Stromal cell of bone marrow (primary cell): Measurements from ENCODE around the gene NRP2.
A peak's percentile ranks its signal among the peaks of the same experiment; 100 is the strongest.

Experiments used
- DNase-seq: peaks from one replicate; pipeline ENCODE4 v3.0.0-alpha.2; 2012; ENCODE audit warnings: low read depth

NRP2 gene

DNA sequence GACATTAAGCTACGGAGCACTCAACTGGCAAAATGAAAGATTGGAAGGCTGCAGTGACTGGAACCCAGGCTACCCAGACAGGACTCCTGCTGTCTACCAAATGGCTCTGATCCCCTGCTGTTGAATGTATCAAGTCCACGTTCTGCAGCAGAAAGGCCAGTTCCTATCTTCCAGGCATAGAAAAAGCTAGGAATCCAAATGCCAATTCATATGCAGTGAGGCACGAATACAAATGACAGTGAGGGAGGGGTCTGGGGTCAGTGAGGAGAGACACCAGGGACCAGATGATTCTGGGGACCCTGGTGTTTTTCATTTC lies 5.3 kb downstream of the NRP2 start:
- no peak for DNase-seq

DNA sequence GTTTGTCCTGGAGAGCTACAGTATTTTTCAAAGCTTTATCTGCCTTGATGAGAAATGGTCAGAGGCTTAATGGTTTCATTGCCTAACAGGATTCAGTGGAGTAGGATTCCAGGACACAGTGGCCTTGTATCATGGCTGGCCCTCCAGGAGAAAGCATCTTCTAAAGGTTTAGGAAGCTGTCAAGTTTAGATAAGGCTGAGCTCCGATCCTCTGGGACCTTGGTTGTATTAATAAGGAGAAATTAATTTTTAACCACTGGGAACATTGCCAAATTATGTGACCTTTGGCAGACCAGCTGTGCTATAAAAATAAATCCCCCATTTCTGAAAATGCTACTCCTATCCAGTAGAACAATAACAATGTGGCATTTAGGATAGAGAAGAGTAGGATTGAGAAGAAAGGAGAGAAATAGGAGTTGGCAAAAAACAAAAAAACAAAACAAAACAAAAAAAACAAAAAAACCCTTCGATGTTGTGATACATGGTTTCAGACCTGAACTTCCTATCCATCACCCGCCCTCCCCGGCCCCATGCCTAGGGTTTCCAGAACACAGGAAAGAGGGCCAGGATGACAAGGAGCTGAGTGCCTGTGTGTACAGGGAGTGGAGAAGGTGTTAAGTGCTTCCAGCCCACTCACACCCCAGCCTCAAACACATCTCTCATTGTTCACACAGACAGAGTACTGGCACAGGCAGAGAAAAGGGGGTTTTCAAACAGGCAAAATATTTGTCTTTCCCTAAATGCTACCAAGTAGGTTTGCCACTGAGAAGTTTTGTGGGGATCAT lies 6.3 kb downstream of the NRP2 start:
- no peak for DNase-seq

DNA sequence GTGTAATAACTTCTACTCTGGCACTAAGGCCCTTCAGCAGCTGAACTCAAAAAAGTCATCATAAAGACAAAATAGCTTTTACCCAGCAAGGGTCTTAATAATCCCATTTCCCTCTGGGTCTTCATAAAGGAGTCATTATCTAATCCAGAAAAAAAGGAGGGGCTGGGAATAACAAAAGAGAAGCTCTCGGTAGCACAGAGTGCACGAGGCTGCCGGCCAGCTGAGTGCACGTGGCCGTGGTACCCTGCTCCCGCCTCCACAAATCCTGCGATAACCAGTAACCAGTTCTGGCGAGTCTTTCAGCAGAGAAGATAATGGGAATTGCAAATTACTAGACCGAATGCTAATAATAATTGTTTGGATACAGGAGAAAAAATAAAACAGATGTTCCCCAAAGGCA lies 7.5 kb downstream of the NRP2 start:
- no peak for DNase-seq

DNA sequence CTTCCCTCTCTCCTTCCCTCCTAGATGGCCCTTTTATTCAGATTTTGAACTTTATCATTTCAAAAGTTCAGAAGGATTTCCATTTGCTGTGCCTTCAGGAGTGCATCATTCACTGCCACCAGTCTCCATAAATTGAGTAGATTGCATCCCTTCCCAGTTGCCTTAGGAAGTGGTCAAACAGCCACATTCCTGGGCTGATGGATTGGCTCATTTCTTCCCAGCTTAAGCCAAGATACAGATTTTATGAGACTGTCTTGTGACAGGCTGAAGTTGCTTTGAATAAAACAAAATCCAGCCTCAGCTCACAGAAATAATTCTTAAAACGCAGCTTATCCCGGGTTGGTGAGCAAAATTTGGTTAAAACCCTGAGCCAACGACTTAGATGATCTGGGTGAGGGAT lies 9.8 kb downstream of the NRP2 start:
- peak; percentile 75 for DNase-seq

DNA sequence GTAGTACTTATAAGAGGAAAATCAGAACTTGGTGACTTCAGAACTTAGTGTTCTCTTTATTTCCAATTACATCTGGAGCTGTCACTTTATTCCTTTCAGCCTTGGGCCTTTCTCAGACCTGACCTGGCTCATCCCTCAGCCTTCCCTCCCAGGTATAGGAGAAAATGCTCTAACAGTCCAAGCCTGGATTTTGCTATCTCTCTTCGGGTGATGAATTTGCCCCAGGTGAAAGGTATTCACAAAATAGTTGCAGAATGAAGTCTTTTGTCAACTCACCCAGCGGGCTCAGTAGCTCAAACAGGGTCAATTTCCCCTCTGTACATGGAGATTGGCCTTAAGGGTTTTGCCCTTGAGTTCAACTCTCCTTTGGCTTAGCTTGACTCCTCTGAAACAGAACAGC lies 12.0 kb downstream of the NRP2 start:
- DNase-seq = no peak

DNA sequence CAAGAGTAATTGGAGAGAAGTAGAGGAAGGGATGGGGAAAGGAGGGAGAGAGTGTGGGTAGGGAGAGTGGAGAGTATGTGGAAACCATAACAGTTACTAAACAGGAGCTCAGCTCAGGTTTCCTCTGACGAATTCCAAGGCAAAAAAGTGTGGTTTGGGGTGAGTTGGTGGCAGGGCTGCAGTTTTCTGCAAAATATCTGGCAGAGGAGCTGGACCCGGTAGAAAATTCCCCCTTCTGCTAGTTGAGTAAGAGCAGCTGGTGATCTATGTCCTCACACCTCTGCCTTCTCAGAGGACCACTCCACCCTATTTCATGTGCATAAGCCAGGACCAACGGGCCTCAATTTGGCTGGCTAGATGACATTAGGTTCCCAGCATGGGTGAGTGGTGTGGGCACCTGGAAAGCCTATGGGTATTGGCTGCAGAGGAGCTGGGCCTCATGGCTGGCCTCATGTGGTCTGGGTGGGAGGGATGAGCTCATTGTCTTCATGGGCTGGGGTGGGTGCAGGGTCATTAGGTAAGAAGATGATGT lies 13.2 kb downstream of the NRP2 start:
- DNase-seq = peak; percentile 80

DNA sequence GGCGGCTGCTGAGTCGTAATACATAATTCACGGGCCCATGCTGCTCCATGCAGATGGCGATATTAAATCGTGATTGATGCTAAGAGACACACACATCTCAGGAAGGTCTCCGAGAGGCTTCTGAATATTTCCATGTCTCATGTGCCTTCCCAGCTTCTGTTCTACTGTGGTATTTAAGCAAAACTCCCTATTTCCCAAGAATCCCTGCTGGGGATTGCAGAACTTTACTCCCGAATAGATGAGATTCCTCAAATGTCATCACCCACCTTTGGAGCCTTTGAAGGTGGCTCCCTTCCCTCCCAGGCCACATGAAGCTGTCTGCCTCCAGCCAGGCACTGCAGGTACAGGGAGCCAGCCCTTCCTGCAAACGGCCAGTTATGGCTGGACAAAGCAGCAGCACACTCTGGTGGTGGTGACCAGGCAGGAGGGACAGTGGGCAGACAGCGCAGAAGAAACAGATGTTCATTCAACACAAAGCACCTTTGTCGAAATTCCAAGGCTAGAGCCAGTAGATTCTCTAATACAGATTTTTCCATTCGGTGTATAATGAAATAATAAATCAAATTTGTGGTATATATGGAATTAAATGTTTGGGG lies 14.1 kb downstream of the NRP2 start:
- DNase-seq = no peak

DNA sequence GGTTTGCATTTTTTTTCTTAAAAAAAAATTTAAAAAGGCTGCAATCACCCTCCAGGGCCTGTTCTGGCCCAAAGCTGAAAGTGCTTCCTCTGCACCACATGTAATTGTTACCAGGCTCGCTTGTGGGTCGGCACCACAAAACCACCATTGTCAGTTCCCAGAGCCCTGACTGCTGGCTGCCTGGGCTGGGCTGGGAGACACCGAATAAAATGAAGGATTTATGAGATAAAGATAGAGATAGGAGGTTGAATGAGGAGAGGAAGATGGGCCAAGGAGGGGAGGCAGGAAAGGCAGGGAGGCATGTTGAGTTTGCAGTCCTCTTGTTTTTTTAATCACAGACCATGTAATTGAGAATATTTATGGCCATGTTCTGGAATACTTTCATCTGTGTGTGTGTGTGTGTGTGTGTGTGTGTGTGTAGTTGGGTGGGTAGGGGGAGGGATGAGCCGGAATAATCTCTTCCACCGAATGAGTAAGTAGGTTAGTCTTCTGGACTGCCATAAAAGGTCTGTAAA lies 14.7 kb downstream of the NRP2 start:
- DNase-seq = no peak

DNA sequence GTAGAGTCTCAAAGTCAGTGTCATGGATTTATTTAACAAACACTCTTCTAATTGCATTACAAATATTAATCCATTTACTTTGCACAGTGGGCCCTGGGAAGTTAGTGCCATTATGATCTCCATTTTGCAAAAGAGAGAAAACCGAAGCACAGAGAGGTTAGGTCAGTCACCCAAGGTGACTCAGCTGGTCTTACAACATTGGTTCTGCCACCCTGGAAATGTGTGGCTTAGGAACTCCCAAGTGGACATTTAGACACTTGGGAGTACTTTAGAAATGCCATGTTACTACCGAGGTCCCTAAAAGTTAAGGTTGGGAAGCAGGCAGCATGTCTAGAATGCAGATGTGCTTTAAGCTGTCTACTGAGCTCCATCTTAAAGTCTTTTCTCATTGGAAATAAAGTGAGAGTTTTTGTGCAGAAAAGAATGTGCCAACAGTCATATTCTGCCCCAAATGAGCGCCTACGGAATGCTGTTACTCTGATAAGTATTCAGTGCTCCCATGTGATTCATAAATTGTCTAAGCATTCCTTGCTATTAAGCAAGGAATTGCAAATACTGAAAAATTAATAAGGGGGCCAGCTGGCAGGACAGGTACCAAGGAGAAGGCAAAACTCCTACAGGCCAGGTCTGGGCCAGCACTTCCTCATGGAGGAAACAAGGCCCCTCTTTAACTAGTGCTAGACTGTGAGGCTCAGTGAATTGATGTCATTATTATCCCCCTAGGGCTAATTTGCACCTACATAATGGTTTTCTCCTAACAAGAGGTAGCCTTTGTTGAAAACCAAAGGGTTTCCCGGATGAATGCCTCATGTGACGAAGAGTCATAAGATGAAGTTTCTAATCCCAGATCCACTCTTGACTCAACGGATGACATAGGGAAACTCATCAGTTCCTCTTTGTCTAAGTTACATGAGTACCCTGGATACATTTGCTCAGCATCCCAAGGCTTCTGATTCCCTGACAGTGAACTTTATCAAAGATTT lies 16.3 kb downstream of the NRP2 start:
- no peak for DNase-seq

DNA sequence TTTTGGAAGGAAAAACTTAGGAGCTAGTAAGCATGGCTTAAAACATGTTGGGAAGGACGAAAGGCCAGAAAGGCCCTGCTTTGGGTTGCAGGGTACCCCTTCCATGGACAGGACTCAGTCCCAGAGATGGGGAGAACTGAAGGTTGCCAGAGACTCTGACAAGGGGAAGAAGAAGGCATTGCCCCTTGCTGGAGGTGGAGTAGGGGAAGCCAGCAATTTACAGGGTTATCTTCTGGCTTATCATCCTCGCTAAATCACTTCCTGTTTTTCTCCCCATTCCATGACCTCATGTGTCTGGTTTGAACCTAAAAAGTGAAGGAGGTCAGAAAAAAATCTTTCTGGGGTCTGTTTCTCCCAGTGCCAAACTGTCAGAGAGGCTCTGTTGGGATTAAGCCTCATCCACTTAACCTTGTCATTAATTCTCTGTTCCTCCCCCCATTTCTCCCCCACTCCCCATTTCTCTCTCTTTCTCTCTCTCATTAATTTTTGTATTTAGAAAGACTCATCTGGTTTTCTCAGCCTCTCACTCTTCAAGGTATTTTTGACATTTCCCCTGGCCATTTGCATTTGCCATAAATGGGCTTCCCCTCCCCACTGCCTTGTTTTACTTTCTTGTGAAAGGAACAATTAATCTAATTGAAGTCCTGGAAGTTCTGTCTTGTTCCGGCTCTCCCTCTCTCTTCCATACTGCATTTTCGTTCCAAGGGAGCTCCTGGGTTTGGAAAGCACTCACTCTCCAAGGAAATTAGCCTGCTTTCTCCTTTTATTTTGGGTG lies 17.4 kb downstream of the NRP2 start:
- no peak for DNase-seq

DNA sequence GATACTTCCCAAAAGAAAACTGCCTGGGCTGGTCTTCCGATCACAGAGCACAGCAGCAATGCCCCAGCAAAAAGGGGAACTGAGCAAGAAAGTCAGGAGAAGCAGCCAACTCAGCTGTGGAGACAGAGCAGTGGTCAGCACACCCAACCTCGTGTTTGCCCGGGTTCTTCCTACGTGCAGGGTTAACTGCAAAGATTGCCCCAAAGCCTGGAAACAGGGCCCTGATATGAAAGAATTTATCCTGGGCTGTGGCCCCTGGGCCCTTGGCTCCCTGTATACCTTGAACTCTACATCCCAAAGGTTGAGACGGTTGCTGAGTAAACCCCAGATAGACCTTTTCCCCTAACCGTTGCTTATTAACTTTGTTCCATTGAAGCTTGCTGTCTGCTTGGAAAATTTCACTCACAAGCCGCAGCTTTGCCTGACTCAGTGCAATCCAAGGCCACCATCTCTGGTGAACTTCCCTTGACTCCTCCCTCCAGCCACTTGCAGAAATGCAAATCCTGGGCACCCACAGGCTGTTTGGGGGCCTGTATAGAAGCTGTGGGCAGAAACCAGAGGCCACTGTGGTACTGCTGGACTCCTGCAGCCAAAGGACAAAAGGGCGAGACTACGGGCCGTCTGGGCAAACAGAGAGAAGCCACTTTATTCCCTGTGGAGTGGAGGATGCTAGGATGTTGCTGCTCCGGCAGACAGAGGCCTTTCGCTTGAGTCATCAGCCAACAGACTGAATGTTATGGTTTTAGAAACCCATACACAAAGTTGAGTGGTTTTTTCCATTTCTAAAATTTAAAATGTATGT lies 18.2 kb downstream of the NRP2 start:
- DNase-seq = peak; percentile 93

DNA sequence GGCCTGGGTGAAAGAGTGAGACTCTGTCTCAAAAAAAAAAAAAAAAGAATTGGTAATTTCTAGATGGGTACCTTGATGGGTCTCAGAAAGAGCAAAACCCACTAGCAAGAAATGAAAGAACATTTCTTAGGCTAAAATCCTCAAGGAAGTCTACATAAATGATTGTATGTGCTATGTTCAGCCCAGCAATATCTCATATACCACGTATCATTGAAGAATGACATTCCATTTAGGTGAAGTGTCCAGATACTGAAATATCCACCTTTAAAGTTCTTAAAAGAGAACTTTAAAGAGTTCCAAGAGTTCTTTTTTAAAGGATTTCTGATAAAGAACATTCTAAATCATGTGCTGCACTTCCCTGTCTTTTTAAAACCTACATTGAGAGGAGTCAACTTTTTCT lies 19.2 kb downstream of the NRP2 start:
- DNase-seq = no peak

DNA sequence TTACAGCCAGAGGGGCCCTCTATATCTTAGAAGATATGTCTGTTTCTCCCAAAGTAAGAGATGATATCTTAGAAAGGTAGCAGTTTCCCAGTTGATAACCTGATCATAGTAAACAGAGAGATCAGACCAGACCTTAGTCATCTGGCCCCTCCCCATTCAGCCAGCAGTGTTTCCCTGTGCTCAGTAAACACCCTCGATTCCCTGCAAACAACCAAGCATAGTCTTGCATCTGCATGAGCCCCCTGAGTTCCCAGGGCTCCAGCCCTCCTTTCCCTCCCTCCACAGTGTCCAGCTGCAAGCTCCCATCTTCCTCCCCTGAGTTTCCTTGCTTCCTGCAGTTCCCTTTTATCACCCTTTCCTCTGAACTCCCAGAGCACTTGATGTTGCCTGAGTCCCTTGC lies 20.3 kb downstream of the NRP2 start:
- DNase-seq = no peak

DNA sequence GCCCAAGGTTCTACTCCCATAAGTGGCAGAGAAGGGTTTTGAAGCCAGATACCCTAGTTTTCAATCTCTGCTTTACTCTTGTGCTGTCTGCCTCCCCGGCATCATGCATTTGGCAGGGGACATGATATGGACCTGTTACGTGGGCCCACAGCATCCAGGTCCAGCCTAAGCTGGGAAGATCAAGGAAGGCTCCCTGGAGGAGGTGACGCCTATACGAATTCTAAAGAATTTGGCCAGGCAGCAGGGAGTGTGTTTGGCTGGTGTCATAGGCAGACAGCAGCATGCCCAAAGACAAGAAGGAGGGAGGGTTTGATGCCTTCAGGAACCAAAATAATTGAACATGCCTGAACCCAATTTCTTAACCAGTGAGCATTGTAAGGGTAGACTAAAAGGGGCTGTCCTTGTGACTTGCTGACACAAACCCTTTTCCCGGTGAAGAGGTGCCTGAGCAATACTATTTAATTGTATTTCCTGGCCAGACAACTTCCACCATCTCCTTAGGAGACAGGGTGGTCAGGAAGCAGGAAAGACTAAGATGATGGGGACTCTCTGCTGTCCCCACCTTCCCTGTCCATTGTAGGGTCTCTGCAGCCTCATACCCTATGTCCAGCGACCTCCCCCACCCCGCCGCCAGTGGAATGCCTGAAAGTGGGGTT lies 21.3 kb downstream of the NRP2 start:
- DNase-seq = no peak

DNA sequence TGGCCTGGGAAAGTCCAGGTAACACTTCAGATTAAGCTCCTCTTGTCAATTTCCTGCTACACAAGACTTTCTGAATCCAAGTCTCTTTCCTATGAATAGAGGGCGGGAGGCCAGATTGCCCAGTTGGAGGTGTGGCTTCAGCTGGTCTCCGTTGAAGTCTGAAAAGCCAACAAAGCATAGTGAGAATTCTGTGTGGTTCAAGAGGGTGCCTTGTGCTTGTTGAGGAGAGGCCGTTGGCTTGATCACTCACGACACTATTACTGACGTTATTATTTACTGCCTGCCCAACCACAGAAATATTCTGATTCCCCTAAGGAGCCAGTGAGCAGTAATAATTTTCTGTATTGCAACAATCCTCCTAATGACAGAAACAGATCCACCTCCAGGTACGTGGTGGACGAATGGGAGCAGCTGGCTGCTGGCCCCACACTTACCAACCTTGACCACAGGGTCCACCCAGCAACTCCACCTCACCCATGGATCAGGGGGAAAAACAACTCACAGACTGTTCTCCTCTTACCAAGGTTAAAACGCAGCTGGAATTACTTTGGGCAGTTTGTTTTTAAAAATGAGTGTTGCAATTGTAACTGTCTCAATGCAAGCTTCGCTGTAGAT lies 21.9 kb downstream of the NRP2 start:
- no peak for DNase-seq

DNA sequence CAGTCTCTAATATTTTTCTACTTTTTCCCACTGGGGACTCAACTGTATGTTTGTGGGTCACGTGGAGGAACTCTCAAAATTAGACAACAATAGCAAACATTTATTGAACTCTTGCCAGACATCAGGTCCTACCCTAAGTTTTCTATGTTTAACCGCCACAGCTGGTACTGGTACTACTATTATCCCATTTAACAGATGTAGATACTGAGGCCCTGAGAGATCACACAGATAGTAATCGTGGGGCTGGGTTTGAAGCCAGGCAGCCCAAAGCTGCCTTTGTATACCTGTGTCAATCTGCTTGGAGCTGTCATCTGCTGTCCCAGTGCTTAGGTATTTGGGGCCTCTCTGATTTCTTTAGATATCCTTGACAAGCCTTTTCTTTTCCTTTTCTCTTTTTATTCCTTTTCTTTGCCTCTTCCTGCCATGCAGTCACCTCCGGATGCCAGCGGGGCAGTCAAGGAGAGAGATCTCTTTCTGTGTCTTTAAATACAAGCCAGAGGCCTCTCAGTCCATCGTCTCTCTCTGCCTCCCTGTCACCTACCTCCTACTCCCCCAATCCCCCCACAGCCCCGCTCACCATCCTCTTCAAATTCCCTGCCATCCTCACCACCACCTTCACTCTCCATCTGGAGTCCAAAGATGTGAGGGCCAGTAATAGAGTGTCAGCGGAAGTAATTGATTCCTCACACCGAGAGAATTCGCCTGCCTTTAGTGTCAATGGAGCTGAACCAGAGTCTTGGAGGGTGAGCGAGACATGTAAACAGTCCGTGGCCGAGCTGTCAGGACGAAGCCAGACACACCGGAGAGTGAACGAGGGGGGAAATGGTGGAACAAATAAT lies 23.4 kb downstream of the NRP2 start:
- DNase-seq = no peak

DNA sequence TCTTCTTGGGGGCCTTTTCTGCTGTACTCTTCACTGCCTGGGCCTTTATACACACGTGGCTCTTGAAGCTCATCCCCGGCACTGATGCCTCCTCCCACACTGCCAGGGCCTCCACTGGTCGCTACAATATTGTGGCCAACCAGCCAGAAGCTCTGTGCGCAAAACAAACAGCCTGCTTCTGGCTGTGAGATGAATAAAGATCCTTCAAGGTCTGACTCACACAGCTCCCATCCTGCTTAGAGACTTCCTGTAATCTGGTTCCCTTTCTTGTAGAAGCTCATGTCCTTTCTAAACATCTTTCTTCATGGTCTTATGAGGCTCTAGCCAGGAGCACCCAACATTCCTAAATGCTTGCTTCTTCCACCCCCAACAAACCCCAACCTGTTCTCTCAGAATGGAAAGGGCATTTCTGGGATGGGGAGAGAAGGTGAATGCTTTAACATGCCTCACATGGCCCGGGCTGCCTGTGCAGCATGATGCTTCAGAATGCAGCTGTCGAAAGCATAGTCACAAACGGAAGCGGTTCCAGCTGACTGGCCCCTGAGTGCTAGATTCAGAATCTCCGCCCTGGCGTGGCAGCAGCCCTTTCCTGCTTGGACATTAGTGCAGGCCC lies 24.6 kb downstream of the NRP2 start:
- peak; percentile 85 for DNase-seq

DNA sequence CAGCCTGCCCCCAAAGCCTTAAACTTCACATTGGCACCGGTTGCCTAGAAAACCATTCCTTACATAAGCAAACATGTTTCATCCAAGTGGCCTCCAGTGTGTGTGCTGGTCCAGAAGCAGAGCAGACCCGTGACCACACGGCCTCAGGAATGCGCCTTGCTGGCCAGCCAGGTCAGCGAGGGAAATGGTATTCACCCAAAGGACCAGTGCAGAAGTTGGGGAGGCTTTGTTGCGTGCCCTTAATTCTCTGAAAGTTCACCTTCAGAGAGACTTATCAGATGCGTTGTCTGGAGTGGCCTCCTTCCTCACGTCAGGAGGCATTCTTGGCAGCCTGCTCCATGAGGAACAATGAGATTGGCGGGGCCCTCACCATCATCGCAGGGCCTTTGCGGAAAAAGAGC lies 25.9 kb downstream of the NRP2 start:
- peak; percentile 84 for DNase-seq

DNA sequence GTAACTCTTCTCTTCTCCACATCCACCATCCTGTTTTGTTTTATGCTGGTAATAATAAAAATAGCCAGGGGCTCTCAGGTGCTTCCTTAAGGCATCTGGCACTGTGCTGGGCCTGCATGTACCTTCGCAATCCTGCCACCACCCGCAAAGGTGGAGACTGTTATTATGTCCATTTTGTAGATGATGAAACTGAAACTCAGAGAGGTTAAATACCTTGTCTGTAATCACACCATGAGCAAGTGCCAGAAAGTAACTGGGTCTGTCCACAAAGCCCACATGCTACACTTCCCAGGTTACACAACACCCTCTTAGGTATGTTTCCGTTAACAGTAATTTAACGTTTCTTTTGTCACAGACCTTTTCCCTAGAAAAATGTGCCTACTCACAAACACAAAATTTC lies 27.0 kb downstream of the NRP2 start:
- no peak for DNase-seq
